ENCODE results near the gene EIF5A.

EIF5A gene

DNA sequence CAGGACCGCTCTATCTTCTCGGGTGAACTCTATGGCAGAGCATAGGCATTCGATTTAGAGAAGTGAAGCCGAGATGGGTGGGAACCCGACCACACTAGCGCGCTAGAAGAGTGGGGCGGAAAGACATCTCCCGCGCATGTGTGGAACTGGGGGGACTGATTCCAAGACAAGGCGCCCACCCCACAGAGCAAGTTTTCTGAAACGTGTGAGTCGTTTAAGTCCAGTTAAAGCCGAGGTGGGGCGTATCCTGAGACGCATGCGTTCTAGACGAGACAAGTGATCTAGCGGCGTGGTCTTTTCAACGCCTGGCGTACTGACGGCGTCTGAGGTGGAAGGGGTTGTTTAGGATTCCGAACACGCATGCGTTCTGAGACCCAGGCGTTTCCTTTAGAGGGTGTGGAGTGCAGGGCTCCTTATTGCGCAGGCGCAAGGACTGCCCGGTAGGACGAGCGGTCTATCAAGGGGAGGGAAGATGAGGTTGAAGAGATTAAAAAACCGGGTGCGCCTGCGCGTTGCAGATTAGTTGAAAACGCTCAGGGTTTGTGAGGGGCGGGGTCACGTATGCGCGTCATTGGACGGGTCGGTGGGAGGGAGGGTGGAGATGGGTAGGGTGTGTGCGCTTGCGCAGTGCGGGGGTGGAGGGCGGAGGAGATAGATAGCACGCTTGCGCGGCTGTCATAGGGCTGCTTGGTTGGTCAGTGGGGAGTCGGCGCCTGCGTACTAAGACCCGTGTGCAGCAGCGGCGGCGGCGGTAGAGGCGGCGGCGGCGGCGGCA lies at the start of gene EIF5A:
EIF5A (plus strand) TSS at position 718 of the 775 bp plus-strand sequence. CDS start 2,008 bp downstream, outside the sequence.
- peak; percentile 100 for DNase-seq (ENCODE audit: low spot score)

DNA sequence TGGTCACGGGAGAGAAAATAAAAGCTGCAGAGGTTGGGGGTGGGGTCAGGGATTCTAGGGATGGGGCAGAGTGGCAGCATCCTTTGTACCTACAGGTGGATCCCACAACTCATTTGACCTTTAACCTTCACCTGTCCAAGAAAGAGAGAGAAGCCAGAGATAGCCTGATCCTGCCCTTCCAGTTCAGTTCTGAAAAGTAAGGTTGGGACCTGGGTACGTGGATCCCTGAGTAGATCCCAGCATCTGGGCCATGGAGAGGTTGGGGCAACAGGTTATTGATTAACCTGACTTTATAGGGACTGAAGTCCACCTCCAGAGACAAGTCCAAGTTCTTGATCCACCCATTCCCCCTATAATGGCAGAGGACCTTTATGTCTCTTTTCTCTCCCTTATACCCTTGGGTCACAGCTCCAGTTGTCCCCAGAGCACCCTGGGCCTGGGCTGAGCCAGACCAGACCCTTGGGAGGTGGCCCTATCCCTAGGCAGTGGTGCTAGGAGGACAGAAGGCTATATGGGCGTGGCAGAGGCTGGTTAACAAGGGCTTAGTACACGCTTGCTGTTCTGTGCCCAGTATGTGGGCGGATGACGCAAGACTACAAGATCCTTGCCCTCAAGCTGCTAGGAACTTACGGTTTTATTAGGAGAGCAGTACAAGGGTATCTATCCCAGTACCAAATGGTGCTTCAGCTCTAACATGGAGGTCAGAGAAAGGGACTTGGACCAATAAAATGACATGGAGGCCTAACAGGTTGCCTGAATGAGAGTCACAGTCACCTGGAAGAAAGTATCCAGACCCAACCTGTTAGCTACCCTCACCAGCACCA lies 48.5 kb upstream of the EIF5A start:
- no peak for DNase-seq (ENCODE audit: low spot score)

DNA sequence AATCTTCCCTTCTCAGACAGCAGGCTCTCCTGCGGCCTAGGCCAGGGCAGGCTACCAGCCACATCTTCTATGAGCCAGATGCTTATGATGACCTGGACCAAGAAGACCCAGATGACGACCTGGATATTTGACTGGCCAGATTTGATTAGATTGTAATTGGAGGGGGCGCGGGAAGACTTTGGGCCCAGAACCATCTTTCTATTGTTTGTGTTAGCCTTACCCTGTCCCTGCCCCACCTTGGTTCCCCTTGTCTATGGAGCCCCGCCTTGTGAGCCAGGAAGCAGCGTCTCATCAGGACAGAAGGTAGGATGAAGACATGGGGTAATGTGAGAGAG lies 47.9 kb upstream of the EIF5A start:
- DNase-seq (ENCODE audit: low spot score) = no peak

DNA sequence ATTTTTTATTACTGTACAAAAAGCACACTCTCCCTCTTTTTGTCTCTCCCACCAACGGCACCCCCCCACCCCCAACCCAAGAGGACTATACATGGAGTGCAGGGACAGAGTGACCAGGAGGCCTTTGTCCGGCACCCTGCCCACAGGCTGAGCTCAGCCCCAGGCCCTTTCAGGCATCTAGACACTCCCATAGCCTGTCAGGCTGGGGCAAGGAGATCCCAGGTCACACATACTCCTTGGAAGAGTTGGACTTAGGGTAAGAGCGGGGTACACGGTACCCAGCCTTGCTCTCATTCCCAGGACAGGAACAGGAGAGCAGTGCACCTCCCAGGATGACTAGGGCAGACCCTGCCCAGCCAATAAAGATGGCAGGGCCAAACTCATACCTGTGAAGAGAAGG lies 47.3 kb upstream of the EIF5A start:
- DNase-seq (ENCODE audit: low spot score) = no peak

DNA sequence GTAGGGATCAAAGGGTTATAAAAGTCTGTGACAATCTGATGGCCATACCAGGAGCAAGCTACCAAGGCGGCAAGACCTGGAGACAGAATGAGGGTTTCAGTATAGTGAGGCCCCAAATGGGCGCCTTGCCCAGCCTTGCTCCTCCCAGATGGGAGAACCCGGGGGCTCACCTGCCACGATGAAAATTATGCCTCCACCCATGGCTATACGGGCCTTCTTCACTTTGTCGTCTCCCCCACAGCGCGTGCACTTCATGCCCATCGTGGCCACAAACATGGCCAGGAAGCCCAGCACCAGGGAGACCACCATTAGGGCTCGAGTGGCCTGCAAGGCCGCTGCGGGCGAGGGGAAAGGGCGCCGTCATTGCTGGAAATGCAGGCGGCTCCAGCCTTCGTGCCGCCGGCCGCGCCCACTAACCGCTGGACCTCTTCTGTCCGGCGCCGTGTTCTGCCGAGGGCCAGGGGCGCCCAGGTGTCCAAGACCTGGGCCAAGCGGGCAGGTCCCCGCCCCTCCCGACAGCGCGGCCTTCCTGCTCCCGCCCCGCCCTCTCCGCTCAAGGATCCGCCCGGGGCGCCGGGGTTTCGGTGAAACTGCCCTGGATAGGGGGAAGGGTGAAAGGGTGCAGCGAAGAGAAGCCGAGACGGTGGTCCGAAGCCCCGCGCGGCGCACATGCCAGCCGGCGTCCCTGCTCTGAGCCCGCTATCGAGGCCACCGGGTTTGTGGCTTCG lies 46.6 kb upstream of the EIF5A start:
- DNase-seq (ENCODE audit: low spot score) = no peak

DNA sequence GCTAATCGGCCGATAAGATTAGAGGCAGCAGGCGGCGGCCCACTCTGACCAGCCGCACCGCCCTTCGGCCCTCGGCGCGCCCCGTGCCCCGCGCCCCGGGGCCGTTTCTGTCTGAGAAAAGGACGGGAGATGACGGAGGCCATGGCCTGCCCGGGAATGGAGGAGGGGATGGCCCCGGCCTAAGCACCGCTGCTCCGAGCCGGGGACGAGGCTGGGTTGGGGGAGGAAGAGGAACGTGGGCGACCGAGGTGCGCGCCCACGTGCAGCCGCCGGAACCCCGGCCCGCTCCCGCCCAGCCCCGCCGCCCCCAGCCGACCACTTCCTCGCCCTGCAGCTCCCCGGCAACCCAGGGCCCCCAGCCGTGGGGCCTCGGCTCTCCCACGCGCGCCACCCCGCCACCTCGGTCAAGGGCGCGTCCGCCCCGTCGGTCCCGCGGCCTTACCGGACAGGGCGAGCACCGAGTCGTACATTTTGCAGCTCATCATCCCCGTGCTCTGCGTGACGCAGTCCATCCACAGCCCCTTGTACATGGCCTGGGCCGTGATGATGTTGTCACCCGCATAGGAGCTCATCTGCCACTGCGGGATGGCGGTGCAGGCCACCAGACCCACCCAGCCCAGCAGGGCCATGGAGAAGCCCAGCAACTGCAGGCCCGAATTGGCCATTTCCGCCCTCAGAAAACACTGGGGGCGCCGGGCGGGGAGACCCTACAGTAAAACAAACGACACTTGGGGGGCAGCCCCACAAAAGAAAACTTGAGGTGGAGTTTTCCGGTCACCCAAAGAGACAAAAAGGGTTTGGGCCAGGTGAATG lies 45.8 kb upstream of the EIF5A start:
- DNase-seq (ENCODE audit: low spot score) = no peak

DNA sequence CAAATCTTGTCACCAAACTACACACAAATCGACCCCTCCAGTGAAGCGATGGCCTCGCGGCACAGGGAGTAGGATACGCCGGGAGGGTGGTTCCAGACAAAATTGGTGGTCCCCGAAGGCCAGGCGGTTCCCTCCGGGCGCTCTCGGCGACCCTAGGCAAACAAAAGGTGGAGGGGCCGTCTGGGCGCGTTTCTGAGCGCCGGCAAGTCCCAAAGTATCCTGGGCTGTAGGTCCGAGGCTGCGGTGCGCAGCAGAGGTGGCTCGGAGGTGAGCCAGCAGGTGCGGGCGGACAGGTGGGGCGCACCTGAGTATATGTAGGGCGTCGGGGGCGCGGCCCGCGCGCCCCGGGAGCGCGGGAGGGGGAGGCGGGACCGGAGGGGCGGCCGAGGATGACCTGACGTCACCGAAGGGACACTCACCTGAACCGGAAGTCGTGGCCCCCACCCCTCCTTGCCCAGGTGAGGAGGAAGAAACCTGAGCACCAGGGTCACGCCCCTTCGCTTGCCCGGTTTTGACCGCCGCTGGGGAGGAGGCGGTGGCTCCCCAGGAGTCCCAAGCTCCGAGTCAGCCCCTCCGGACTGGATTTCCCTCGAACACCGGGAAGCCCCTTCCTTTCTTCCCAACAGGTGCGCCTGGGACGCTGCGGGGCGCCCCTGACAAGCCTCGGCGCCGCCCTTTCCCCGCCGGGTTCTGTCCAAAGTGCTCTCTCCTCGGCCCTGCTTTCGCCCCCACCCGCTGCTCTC lies 45.1 kb upstream of the EIF5A start, which contains the start of gene CLDN7:
CLDN7 (minus strand) TSS at position 287 of the 743 bp plus-strand sequence. CDS start 435 bp downstream, outside the sequence.
- no peak for DNase-seq (ENCODE audit: low spot score)

DNA sequence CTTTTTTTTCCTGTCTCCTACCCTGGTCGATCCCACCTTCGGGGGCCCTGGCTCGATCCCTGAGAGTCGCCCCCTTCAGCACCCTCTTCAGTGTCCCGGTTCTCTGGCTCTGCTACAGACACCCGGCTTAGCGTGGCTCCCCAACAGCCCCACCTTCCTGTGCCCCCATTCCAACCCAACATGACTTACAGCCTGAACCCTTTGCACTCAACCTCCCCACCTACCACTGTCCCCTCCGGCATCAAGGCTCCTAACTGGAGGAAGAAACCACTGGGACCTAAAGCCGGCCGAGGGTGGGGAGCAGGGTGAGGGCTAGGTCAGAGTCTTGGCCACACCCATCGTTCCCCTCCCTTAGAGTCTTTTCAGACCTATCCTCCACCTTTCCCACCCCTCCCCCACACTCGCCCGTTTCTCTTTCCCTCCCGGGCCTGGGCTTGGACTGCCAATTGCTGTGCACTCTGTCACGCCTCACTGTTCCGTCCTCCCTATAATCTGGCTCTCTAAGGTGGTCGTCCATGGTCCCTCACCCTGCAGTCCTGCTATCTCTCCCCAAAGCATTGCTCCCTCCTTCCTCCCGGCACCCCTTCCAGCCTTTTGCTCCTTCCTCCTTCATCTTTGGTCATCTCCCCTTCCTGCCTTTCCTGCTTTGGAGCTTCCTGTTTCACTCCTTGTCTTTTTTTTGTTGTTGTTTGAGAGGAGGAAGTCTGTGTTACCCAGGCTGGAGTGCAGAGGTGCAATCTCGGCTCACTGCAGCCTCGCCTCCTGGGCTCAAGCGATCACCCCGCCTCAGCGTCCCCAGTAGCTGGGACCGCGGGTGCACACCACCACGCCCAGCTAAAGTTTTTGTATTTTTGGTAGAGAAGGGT lies 44.3 kb upstream of the EIF5A start:
- DNase-seq (ENCODE audit: low spot score) = no peak

DNA sequence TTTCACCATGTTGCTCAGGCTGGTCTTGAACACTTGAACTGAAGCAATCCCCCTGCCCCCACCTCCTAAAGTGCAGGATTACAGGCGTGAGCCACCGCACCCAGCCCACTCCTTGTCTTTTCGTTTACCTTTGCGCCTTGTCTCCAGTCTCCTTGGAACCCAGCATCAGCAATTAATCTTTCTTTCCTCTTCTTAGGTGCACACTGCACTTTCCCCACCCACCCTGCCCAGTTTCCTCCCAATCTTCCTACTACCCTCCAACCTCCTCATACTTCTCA lies 43.7 kb upstream of the EIF5A start:
- DNase-seq (ENCODE audit: low spot score) = no peak

DNA sequence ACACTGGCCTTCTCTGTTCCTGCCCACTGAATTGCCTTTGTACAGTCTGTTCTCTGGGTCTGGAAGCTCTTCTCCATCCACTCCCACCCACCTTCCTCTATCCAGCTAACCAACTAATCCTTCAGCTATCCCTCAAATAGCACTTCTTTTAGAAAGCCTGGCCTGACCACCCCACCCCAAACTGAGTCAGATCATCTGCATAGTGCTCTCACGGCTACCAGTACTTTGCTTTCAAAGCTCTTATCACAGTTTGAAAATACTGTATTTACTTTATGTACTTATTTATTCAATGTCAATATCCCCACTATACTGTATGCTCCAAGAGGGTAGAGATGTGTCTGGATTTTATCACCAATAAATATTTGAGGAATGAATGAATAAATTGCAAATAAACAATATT lies 40.6 kb upstream of the EIF5A start:
- no peak for DNase-seq (ENCODE audit: low spot score)

DNA sequence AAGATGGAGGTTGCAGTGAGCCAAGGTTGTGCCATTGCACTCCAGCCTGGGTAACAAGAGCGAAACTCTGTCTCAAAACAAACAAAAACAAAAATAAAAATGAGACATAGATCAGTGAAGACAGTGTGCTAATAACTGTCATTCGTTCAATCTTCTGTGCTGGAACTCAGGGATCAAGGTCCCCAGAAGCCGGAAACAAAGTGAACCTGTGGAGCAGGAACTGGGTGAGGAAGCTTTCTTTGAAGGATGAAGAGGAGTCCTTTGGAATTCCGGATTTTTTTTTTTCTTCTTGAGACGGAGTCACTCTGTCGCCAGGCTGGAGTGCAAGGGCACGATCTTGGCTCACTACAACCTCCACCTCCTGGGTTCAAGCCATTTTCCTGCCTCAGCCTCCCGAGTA lies 28.0 kb upstream of the EIF5A start:
- DNase-seq (ENCODE audit: low spot score) = no peak

DNA sequence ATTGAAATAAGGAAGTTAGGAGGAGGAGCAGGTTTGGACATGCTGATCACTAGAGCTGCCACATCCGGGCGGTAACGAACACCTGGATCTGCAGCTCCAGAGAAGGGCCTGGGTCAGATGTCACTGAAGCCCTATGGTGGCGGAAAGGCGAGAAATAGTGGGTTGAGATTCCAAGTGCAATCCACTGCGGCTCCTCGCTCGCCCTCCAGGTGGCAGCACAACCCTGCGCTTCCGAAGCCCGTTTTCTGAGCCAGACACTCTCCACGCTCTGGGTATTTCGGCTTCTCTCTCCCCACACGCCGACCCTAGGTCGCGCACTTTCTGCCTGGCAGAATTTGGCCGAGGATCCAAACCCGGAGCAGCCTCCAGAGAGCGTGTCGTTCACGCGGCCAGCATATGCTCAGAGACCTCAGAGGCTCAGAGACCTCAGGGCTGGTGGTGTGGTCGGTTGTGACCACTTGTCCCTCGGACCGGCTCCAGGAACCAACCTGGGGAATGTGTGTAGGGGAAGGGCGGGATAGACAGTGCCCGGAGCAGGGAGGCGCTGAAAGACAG lies 26.8 kb upstream of the EIF5A start:
- peak; percentile 95 for DNase-seq (ENCODE audit: low spot score)

DNA sequence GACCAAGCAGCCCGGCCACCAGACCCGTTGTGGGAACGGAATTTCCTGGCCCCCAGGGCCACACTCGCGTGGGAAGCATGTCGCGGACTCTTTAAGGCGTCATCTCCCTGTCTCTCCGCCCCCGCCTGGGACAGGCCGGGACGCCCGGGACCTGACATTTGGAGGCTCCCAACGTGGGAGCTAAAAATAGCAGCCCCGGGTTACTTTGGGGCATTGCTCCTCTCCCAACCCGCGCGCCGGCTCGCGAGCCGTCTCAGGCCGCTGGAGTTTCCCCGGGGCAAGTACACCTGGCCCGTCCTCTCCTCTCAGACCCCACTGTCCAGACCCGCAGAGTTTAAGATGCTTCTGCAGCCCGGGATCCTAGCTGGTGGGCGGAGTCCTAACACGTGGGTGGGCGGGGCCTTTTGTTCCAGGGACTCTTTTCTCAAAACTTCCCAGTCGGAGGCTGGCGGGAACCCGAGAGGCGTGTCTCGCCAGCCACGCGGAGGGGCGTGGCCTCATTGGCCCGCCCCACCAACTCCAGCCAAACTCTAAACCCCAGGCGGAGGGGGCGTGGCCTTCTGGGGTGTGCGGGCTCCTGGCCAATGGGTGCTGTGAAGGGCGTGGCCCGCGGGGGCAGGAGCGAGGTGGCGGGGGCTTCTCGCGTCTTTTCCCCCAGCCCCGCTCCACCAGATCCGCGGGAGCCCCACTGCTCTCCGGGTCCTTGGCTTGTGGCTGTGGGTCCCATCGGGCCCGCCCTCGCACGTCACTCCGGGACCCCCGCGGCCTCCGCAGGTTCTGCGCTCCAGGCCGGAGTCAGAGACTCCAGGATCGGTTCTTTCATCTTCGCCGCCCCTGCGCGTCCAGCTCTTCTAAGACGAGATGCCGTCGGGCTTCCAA lies 26.1 kb upstream of the EIF5A start, which contains the start of gene SLC2A4:
SLC2A4 (plus strand) TSS at position 645 of the 879 bp plus-strand sequence; CDS start at position 862, 217 bp downstream.
- peak; percentile 99 for DNase-seq (ENCODE audit: low spot score)

DNA sequence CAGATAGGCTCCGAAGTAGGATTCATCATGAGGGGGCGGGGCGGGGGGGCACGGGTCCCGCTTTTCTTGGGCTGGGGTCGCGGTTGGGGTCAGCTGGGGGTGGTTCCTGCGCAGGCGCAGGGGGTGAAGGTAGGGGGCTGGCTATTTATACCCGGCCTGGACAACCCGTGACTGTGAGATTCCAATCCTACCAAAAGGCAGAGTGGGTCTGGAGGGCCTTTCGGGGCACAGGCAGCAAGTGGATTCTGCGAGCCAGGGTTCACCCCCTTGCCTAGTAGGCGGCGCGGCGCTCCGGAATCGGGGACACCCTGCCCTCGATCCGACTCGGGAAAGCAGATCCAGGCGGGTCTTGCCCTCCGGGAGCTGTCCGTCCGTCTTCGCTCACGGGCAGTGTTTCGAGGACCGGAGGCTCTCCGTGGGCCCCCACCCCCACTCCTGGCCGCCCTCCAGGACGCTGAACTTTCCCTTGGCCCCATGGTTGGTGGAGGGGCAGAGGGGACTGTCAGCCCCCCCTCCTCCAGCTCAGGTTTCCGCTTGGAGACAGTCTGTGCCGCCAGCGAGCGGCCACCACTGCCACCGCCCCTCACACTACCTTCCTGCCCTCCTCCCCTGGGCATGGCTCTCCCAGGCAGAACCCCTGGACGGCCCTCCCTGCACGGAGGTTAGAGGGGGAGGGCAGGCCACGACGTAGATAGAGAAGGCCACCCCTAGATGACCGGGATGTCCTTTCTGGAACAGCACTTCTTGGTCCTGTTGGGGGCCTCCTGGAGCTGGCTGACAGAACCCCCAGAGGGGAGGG lies 25.3 kb upstream of the EIF5A start:
- DNase-seq (ENCODE audit: low spot score) = no peak

DNA sequence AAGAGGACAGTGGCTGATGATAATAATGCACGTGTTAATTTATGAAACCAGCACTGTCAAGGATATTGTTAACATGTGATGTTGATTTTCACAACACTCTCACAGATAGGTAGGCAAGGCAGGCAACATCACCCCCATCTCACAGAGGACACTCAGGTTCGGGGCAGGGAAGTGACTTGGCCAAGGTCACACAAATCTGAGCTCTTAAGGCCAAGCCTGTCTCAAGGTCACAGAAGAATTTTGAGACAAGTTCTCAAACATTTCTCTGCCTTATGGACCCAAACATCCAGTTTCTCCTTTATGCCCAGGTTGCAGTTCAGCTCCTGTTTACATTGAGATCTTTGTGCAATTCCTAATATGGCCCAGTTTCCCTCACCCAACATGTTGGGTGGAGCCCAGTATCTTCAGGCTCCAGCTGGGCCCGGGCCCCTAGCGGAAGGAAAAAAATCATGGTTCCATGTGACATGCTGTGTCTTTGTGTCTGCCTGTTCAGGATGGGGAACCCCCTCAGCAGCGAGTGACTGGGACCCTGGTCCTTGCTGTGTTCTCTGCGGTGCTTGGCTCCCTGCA lies 24.6 kb upstream of the EIF5A start:
- DNase-seq (ENCODE audit: low spot score) = no peak

DNA sequence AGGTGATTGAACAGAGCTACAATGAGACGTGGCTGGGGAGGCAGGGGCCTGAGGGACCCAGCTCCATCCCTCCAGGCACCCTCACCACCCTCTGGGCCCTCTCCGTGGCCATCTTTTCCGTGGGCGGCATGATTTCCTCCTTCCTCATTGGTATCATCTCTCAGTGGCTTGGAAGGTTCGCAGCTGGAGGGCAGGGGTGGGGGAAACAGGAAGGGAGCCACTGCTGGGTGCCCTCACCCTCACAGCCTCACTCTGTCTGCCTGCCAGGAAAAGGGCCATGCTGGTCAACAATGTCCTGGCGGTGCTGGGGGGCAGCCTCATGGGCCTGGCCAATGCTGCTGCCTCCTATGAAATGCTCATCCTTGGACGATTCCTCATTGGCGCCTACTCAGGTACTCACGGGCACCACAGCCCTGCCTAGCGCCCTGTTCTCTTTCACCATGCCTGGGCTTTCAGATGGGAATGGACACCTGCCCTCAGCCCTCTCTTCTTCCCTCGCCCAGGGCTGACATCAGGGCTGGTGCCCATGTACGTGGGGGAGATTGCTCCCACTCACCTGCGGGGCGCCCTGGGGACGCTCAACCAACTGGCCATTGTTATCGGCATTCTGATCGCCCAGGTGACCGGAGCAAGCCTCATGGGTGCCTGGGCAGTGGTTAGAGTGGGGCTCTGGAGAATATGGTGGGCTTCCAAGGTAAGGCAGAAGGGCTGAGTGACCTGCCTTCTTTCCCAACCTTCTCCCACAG lies 23.8 kb upstream of the EIF5A start:
- DNase-seq (ENCODE audit: low spot score) = no peak

DNA sequence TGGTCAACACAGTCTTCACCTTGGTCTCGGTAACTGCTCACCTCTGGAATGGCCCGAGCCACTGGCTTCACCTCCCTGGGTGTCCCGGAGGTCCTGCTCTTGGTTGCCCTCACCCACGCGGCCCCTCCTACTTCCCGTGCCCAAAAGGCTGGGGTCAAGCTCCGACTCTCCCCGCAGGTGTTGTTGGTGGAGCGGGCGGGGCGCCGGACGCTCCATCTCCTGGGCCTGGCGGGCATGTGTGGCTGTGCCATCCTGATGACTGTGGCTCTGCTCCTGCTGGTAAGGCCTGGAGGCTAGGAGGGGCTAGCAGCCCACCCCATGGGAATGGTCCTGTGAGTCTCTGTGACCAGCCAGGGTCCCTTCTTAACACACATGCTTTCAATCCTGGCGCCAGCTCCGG lies 22.5 kb upstream of the EIF5A start:
- no peak for DNase-seq (ENCODE audit: low spot score)
